Neutrophil (primary cell): ENCODE data around the gene BST2.

ENCODE experiments used
- H3K27ac ChIP-seq: fragments of 200-600 bp; sonication (generic); 2 replicates; pipeline ENCODE4 v1.5.1; 2016; ENCODE audit warnings: mild to moderate bottlenecking, moderate library complexity
- H3K27me3 ChIP-seq: fragments of 200-600 bp; sonication (generic); 2 replicates; pipeline ENCODE4 v1.6.0; 2016; ENCODE audit warnings: mild to moderate bottlenecking
- H3K36me3 ChIP-seq: fragments of 200-600 bp; sonication (generic); 2 replicates; pipeline ENCODE4 v1.5.1; 2017
- H3K4me1 ChIP-seq, 2 experiments: fragments of 200-600 bp in 1 of 2; sonication (generic) in 1 of 2; 1 replicate in 1 of 2; 2 replicates in 1 of 2; pipeline versions ENCODE4 v1.5.1 to v1.6.1; 2013 to 2016; ENCODE audit warnings: low read depth in 1 of 2, low read length in 1 of 2, mild to moderate bottlenecking in 1 of 2, moderate library complexity in 1 of 2; ENCODE audit not compliant: control insufficient read depth in 1 of 2, insufficient read depth in 1 of 2
- H3K4me3 ChIP-seq, 2 experiments: fragments of 200-600 bp in 1 of 2; sonication (generic) in 1 of 2; 1 replicate in 1 of 2; 2 replicates in 1 of 2; pipeline ENCODE4 v1.5.1; 2013 to 2016; ENCODE audit warnings: low read depth in 1 of 2, low read length in 1 of 2, mild to moderate bottlenecking in 1 of 2, moderate library complexity in 1 of 2
- H3K9me3 ChIP-seq: fragments of 200-600 bp; sonication (generic); 2 replicates; pipeline ENCODE4 v1.5.1; 2016
- CTCF ChIP-seq: fragments of 200-600 bp; sonication (generic); IDR thresholded peaks from 2 replicates; pipeline ENCODE4 v1.5.1; 2016; ENCODE audit warnings: antibody characterized with exemption

The BST2 gene

GRCh38 chr19:17447704-17448130, 42.3 kb upstream of the BST2 start:
- TF ChIP-seq CTCF, result no peak
- H3K27ac ChIP-seq, result no peak overlapping the region
- H3K4me3 ChIP-seq, result no peak overlapping the region
- H3K36me3 ChIP-seq, result no peaks in the 10 kb centered on the region
- no peaks in the 10 kb centered on the region for H3K9me3 ChIP-seq
- peaks cover 78% of the 10 kb centered on the region for H3K27me3 ChIP-seq
- peaks cover 0 to 5% of the 10 kb centered on the region in 2 experiments for H3K4me1 ChIP-seq

GRCh38 chr19:17445526-17446165, 40.2 kb upstream of the BST2 start:
- no peak for TF ChIP-seq CTCF
- no peaks in the 10 kb centered on the region for H3K36me3 ChIP-seq
- H3K27ac ChIP-seq, result no peak overlapping the region
- H3K4me1 ChIP-seq, result peaks cover 0 to 5% of the 10 kb centered on the region in 2 experiments
- peaks cover 59% of the 10 kb centered on the region for H3K27me3 ChIP-seq
- no peaks in the 10 kb centered on the region for H3K9me3 ChIP-seq
- H3K4me3 ChIP-seq, result no peak overlapping the region

GRCh38 chr19:17441241-17442021, 36.0 kb upstream of the BST2 start:
- peaks cover 17% of the 10 kb centered on the region for H3K27me3 ChIP-seq
- H3K27ac ChIP-seq, result no peak overlapping the region
- H3K4me1 ChIP-seq, result no peaks in the 10 kb centered on the region
- no peaks in the 10 kb centered on the region for H3K9me3 ChIP-seq
- TF ChIP-seq CTCF, result no peak
- no peak overlapping the region for H3K4me3 ChIP-seq
- H3K36me3 ChIP-seq, result no peaks in the 10 kb centered on the region

- no peaks in the 10 kb centered on the region for H3K9me3 ChIP-seq
- H3K4me1 ChIP-seq, result no peaks in the 10 kb centered on the region
- H3K36me3 ChIP-seq, result no peaks in the 10 kb centered on the region
- no peak overlapping the region for H3K4me3 ChIP-seq
- no peak overlapping the region for H3K27ac ChIP-seq
- no peak for TF ChIP-seq CTCF
- H3K27me3 ChIP-seq, result no peaks in the 10 kb centered on the region
Measured at GRCh38 chr19:17436874-17437267, 31.4 kb upstream of the BST2 start.

- Histone ChIP-seq H3K27ac (no peak overlapping the region), H3K4me3 (no peak overlapping the region), H3K27me3 (no peaks in the 10 kb centered on the region), H3K36me3 (no peaks in the 10 kb centered on the region), H3K4me1 (no peaks in the 10 kb centered on the region), H3K9me3 (no peaks in the 10 kb centered on the region)
- TF ChIP-seq CTCF, result no peak
Measured at GRCh38 chr19:17436094-17436873, 30.9 kb upstream of the BST2 start.
